H1 (cell line): Measurements from ENCODE around the gene ALDH1A3. TPM values are rescaled to one million over a fixed set of nuclear protein-coding genes. Genes with fewer than 3 reads are reported as not detected.

Experiments
- CTCF ChIA-PET: fragments of 300-600 bp; sonication (Branson Sonifier 250); formaldehyde crosslinking; loops from one replicate; lab custom pipeline; 2021; ENCODE audit not compliant: partially characterized antibody; lab: Charles Lee
- POLR2A ChIA-PET: fragments of 300-600 bp; sonication (Branson Sonifier 250); formaldehyde crosslinking; loops from one replicate; lab custom pipeline; 2021; ENCODE audit warnings: inconsistent platforms; ENCODE audit not compliant: partially characterized antibody; lab: Charles Lee
- DNase-seq, 2 experiments: peaks; one replicate each; pipeline versions ENCODE4 v3.0.0 to v3.0.0-alpha.2; 2010 to 2022; ENCODE audit warnings: low spot score in 2 of 2, low read depth in 1 of 2, mixed read lengths in 1 of 2
- FAIRE-seq: peaks from 2 replicates; lab custom pipeline; 2011; peaks lifted over from hg19 to GRCh38; lab: Jason Lieb, UNC
- H2AFZ ChIP-seq: 2 replicates; pipeline ENCODE4 v1.8.1; 2012; ENCODE audit warnings: low read length, inconsistent platforms
- H2AK5ac ChIP-seq: 2 replicates; pipeline ENCODE4 v1.6.1; 2013; ENCODE audit warnings: low read depth, low read length
- H2BK120ac ChIP-seq: replicated peaks from 2 replicates; pipeline ENCODE3; 2013; ENCODE audit warnings: low read depth, low read length, inconsistent platforms
- H2BK12ac ChIP-seq: 2 replicates; pipeline ENCODE4 v1.6.1; 2013; ENCODE audit warnings: low read depth, low read length
- H2BK15ac ChIP-seq: 2 replicates; pipeline ENCODE4 v1.6.1; 2013; ENCODE audit warnings: low read length
- H2BK20ac ChIP-seq: 2 replicates; pipeline ENCODE4 v1.6.1; 2013; ENCODE audit warnings: low read length
- H2BK5ac ChIP-seq: 2 replicates; pipeline ENCODE4 v1.6.1; 2013; ENCODE audit warnings: low read depth, low read length
- H3K14ac ChIP-seq: 2 replicates; pipeline ENCODE4 v1.6.1; 2013; ENCODE audit warnings: inconsistent platforms; ENCODE audit not compliant: insufficient read length
- H3K18ac ChIP-seq: 2 replicates; pipeline ENCODE4 v1.6.1; 2013; ENCODE audit warnings: low read length; ENCODE audit errors: extremely low read depth
- H3K23ac ChIP-seq: 2 replicates; pipeline ENCODE4 v1.6.1; 2013; ENCODE audit warnings: inconsistent platforms; ENCODE audit not compliant: insufficient read length
- H3K23me2 ChIP-seq: 2 replicates; pipeline ENCODE4 v1.6.1; 2013; ENCODE audit warnings: low read depth, low read length
- H3K27ac ChIP-seq: 2 replicates; pipeline ENCODE4 v1.6.1; 2011; ENCODE audit warnings: low read depth, low read length, inconsistent platforms
- H3K27me3 ChIP-seq, 4 experiments: replicated peaks in 1 of 4; 1 replicate in 1 of 4; 2 replicates in 3 of 4; pipeline versions ENCODE4 v1.6.1 to v1.8.1; 2011 to 2013; ENCODE audit warnings: low read length in 3 of 4, mild to moderate bottlenecking in 3 of 4, inconsistent platforms in 2 of 4, mixed read lengths in 2 of 4, moderate library complexity in 1 of 4; ENCODE audit not compliant: control insufficient read depth in 3 of 4, insufficient read depth in 3 of 4; ENCODE audit errors: extremely low read depth in 1 of 4
- H3K36me3 ChIP-seq, 4 experiments: 2 replicates each; pipeline versions ENCODE4 v1.6.1 to v1.8.1; 2011 to 2013; ENCODE audit warnings: mild to moderate bottlenecking in 4 of 4, low read length in 3 of 4, moderate library complexity in 2 of 4, control low read depth in 1 of 4, inconsistent platforms in 1 of 4; ENCODE audit not compliant: insufficient read depth in 4 of 4, control insufficient read depth in 2 of 4
- H3K4ac ChIP-seq: replicated peaks from 2 replicates; pipeline ENCODE3; 2013; ENCODE audit warnings: low read length, low read depth, mixed read lengths, inconsistent platforms; ENCODE audit not compliant: insufficient read length
- H3K4me1 ChIP-seq, 4 experiments: replicated peaks in 1 of 4; 1 replicate in 1 of 4; 2 replicates in 3 of 4; pipeline versions ENCODE4 v1.6.1 to v1.8.1; 2011 to 2013; ENCODE audit warnings: low read length in 3 of 4, inconsistent platforms in 2 of 4, mixed read lengths in 1 of 4; ENCODE audit not compliant: insufficient read depth in 4 of 4, control insufficient read depth in 3 of 4
- H3K4me2 ChIP-seq, 2 experiments: 2 replicates each; pipeline versions ENCODE4 v1.6.1 to v1.8.1; 2011 to 2013; ENCODE audit warnings: low read depth in 2 of 2, low read length in 2 of 2, control low read depth in 1 of 2, inconsistent platforms in 1 of 2, mild to moderate bottlenecking in 1 of 2; ENCODE audit not compliant: insufficient read depth in 1 of 2
- H3K4me3 ChIP-seq, 4 experiments: fragments of 200-600, 300-600 bp in 1 of 4; sonication (generic), shearing (Covaris generic), sonication (Bioruptor Twin) in 1 of 4; 2 replicates each; pipeline versions ENCODE4 v1.5.1 to v1.8.1; 2011 to 2016; ENCODE audit warnings: low read length in 4 of 4, low read depth in 3 of 4, control low read depth in 2 of 4, inconsistent platforms in 2 of 4, mild to moderate bottlenecking in 2 of 4, mixed read lengths in 1 of 4, moderate library complexity in 1 of 4; ENCODE audit not compliant: insufficient read depth in 2 of 4; ENCODE audit errors: extremely low read depth in 1 of 4
- H3K56ac ChIP-seq: replicated peaks from 2 replicates; pipeline ENCODE3; 2013; ENCODE audit warnings: low read depth, mild to moderate bottlenecking, mixed read lengths, low read length, inconsistent platforms; ENCODE audit not compliant: insufficient read length
- H3K79me1 ChIP-seq: 2 replicates; pipeline ENCODE4 v1.6.1; 2013; ENCODE audit warnings: low read depth, low read length, control low read depth
- H3K79me2 ChIP-seq, 2 experiments: 2 replicates each; pipeline versions ENCODE4 v1.6.1 to v1.8.1; 2012 to 2013; ENCODE audit warnings: low read length in 2 of 2, mild to moderate bottlenecking in 2 of 2, inconsistent platforms in 1 of 2; ENCODE audit not compliant: insufficient read depth in 2 of 2, control insufficient read depth in 1 of 2
- H3K9ac ChIP-seq, 4 experiments: replicated peaks in 1 of 4; 1 replicate in 1 of 4; 2 replicates in 3 of 4; pipeline versions ENCODE4 v1.6.1 to v1.8.1; 2011 to 2013; ENCODE audit warnings: low read depth in 3 of 4, low read length in 3 of 4, control low read depth in 2 of 4, mild to moderate bottlenecking in 2 of 4, moderate library complexity in 2 of 4, inconsistent platforms in 1 of 4; ENCODE audit errors: extremely low read depth in 1 of 4
- H3K9me3 ChIP-seq, 2 experiments: 2 replicates each; pipeline versions ENCODE4 v1.6.1 to v1.8.1; 2012 to 2013; ENCODE audit warnings: mild to moderate bottlenecking in 2 of 2, moderate library complexity in 2 of 2, control low read depth in 1 of 2, inconsistent platforms in 1 of 2, low read depth in 1 of 2, low read length in 1 of 2, mixed read lengths in 1 of 2; ENCODE audit not compliant: insufficient read depth in 2 of 2
- H4K20me1 ChIP-seq, 2 experiments: replicated peaks in 1 of 2; 2 replicates each; pipeline versions ENCODE3 to v1.8.1; 2011 to 2013; ENCODE audit warnings: inconsistent platforms in 2 of 2, low read length in 2 of 2, mild to moderate bottlenecking in 1 of 2; ENCODE audit not compliant: insufficient read depth in 2 of 2, control insufficient read depth in 1 of 2
- H4K5ac ChIP-seq: 2 replicates; pipeline ENCODE4 v1.6.1; 2013; ENCODE audit warnings: low read length, low read depth, mixed read lengths, inconsistent platforms; ENCODE audit not compliant: insufficient read length
- H4K8ac ChIP-seq: 2 replicates; pipeline ENCODE4 v1.8.0; 2013; ENCODE audit warnings: mild to moderate bottlenecking, moderate library complexity, low read length, inconsistent platforms; ENCODE audit not compliant: insufficient read depth; ENCODE audit errors: extremely low read depth
- H4K91ac ChIP-seq: replicated peaks from 2 replicates; pipeline ENCODE3; 2013; ENCODE audit warnings: low read length, mixed read lengths, inconsistent platforms; ENCODE audit not compliant: insufficient read length
- GABPA ChIP-seq: IDR thresholded peaks from 2 replicates; pipeline ENCODE4 v1.6.1; 2011; ENCODE audit warnings: mild to moderate bottlenecking, low read length, moderate library complexity, borderline replicate concordance; ENCODE audit not compliant: insufficient read depth
- GTF2F1 ChIP-seq: IDR thresholded peaks from 2 replicates; pipeline ENCODE4 v1.6.1; 2012; ENCODE audit warnings: low read depth, low read length, improper control_type of control experiment, borderline replicate concordance
- JUND ChIP-seq: IDR thresholded peaks from 2 replicates; pipeline ENCODE4 v1.6.1; 2011; ENCODE audit warnings: mild to moderate bottlenecking, improper control_type of control experiment, low read length
- SP2 ChIP-seq: IDR thresholded peaks from 2 replicates; pipeline ENCODE4 v1.6.1; 2012; ENCODE audit warnings: mild to moderate bottlenecking, low read length, inconsistent platforms
- TCF12 ChIP-seq: IDR thresholded peaks from 2 replicates; pipeline ENCODE4 v1.6.1; 2011; ENCODE audit warnings: low read depth, mild to moderate bottlenecking, low read length
- WGBS, 2 experiments: shearing (Covaris generic) in 1 of 2; methylation state at CpG; one replicate each; pipeline versions ENCODE4 v1.1.6 to v1.1.7; 2013 to 2015; ENCODE audit warnings: low lambda C conversion rate in 2 of 2, mixed read lengths in 2 of 2, inconsistent platforms in 1 of 2, low coverage in 1 of 2, missing lambda C conversion rate in 1 of 2; ENCODE audit not compliant: insufficient replicate concordance in 2 of 2, insufficient coverage in 1 of 2, insufficient read length in 1 of 2; ENCODE audit errors: extremely low coverage in 1 of 2, missing lambda C conversion rate in 1 of 2; 5-methylcytosine and 5-hydroxymethylcytosine counted together
- polyA plus RNA-seq, 7 experiments: library from polyadenylated mRNA; depleted of rRNA in 3 of 7; stranded (reverse) in 5 of 7; unstranded in 2 of 7; fragments of >200 nt in 5 of 7; fragments of 200-250 nt in 2 of 7; gene quantifications; 1 replicate in 5 of 7; 2 replicates in 1 of 7; 4 replicates in 1 of 7; pipeline versions ENCODE4 v1.2.1 to v1.2.3, GENCODE V29; 2011 to 2013; ENCODE audit warnings: missing spikeins in 2 of 7, mixed read lengths in 2 of 7
- total RNA-seq: library from RNA; stranded (reverse); fragmentation: NEBNext Ultra II Directional; extraction: Animal tissue kit (Norgen Biotek cat#: 25700); gene quantifications from 2 replicates; pipeline ENCODE4 v1.2.1, GENCODE V29; 2021

Gene ALDH1A3
- total and polyA plus RNA-seq, 2 of the 8 experiments (the other 6 are each of a cell fraction or from before 2014, with no cell fraction given) = 2.2 to 5.5 TPM

DNA sequence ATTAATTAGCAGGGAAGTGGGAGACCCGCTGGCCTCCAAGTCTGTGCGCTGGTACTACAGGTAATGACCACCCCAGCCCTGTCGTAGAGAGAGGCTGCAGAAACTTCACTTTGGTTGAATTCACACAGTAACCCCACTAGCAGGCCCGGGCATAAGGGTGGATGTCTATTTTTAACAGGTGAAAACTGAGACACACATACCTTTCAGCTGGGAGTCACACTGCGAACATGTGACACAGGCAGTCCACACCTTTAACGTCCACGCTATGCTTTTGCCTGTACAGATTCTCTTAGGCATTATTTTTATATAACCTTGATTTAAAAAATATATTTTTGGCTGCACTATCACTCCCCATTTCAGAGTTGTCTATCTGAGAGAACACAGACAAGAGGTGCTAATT lies 43.4 kb downstream of the ALDH1A3 start:
- no peaks in the 10 kb centered on the region for H3K36me3 ChIP-seq
- H4K91ac ChIP-seq = no peak overlapping the region
- H2BK120ac ChIP-seq = no peak overlapping the region
- no peak overlapping the region for H2AFZ ChIP-seq
- no peak overlapping the region for H2BK12ac ChIP-seq
- H3K27me3 ChIP-seq = peaks cover 32 to 49% (median 39%) of the 10 kb centered on the region in 4 experiments
- no peak overlapping the region for H3K56ac ChIP-seq
- H3K9ac ChIP-seq = no peak overlapping the region
- TF ChIP-seq SP2 (no peak), TCF12 (no peak), JUND (no peak), GABPA (no peak), GTF2F1 (no peak)
- FAIRE-seq (no peak), DNase-seq (no peak)
- no peak overlapping the region for H3K14ac ChIP-seq
- no peak overlapping the region for H3K27ac ChIP-seq
- H4K20me1 ChIP-seq = no peaks in the 10 kb centered on the region
- WGBS, 2 experiments = 90% methylated on average over 7 of the region's 7 CpGs; no CpG with 5 or more reads in 1 of the 2 experiments
- no peak overlapping the region for H2BK15ac ChIP-seq
- H3K4me2 ChIP-seq = no peak overlapping the region
- no peak overlapping the region for H3K23ac ChIP-seq
- no peak overlapping the region for H4K5ac ChIP-seq
- no peaks in the 10 kb centered on the region; a peak in 1 of 4 replicates for H3K9me3 ChIP-seq
- no peak overlapping the region for H3K18ac ChIP-seq
- no peak overlapping the region for H3K4me3 ChIP-seq
- no peak overlapping the region for H2AK5ac ChIP-seq
- peaks cover 12% of the 10 kb centered on the region; the same call in 1 of the 2 replicates for H3K23me2 ChIP-seq
- no peak overlapping the region for H4K8ac ChIP-seq
- no peaks in the 10 kb centered on the region for H3K79me2 ChIP-seq
- H2BK5ac ChIP-seq = no peak overlapping the region
- ChIA-PET CTCF (interaction anchor here (1.0 to 12.2 kb wide), 4 partner anchors 20 to 97 kb away, joined by 3 to 405 read pairs (median 4); no protein-coding TSS in a partner anchor), POLR2A (no interaction called here)
- H2BK20ac ChIP-seq = no peak overlapping the region
- no peak overlapping the region for H3K4ac ChIP-seq
- H3K4me1 ChIP-seq = peaks cover 0 to 6% (median 1%) of the 10 kb centered on the region in 4 experiments; a peak in 3 of 7 replicates
- no peaks in the 10 kb centered on the region for H3K79me1 ChIP-seq
